HG02840 (cell line): Measurements from ENCODE around the gene PCNX1.
"Not testable (repeated sequence)": the region's sequence is repeated elsewhere in the genome, so short reads cannot be mapped to it uniquely, and the experiment has no call there.

Experiments
- ATAC-seq: cut with Tn5 transposase; IDR thresholded peaks from one replicate; pipeline ENCODE4 v1.9.1; 2021; ENCODE audit warnings: mild to moderate bottlenecking, moderate library complexity, moderate number of reproducible peaks; ENCODE audit not compliant: unreplicated experiment, low FRiP score

Gene PCNX1

GRCh38 chr14:71140157-71140556 lies 232.9 kb downstream of the PCNX1 start:
- no peak for ATAC-seq

GRCh38 chr14:71141701-71142374 lies 234.6 kb downstream of the PCNX1 start:
- no peak for ATAC-seq

GRCh38 chr14:71142375-71143038 lies 235.2 kb downstream of the PCNX1 start:
- no peak for ATAC-seq

- ATAC-seq, result no peak
Observed at GRCh38 chr14:71143381-71144290, 236.4 kb downstream of the PCNX1 start.

- ATAC-seq, result not testable (repeated sequence)
Observed at GRCh38 chr14:71147335-71147734, 240.1 kb downstream of the PCNX1 start.

GRCh38 chr14:71148627-71149026 lies 241.4 kb downstream of the PCNX1 start:
- ATAC-seq, result no peak

- no peak for ATAC-seq
Observed at GRCh38 chr14:71150737-71151136, 243.5 kb downstream of the PCNX1 start.

GRCh38 chr14:71155743-71156142 lies 248.5 kb downstream of the PCNX1 start:
- ATAC-seq, result no peak

GRCh38 chr14:71163050-71163841 lies 256.0 kb downstream of the PCNX1 start:
- no peak for ATAC-seq

GRCh38 chr14:71163842-71164629 lies 256.8 kb downstream of the PCNX1 start:
- ATAC-seq, result no peak
